HUES6 (cell line): ENCODE measurements around the gene UPF2.
A peak's percentile ranks its signal among the peaks of the same experiment; 100 is the strongest.

Experiments
- H3K27ac ChIP-seq: 2 replicates; pipeline ENCODE4 v1.7.0; 2013; ENCODE audit warnings: low read depth, mild to moderate bottlenecking, low read length, inconsistent platforms
- H3K27me3 ChIP-seq: 2 replicates; pipeline ENCODE4 v1.6.1; 2013; ENCODE audit warnings: low read length; ENCODE audit not compliant: control insufficient read depth, insufficient read depth
- H3K36me3 ChIP-seq: 2 replicates; pipeline ENCODE4 v1.6.1; 2013; ENCODE audit warnings: low read length; ENCODE audit not compliant: control insufficient read depth, insufficient read depth
- H3K4me1 ChIP-seq: 2 replicates; pipeline ENCODE4 v1.6.1; 2013; ENCODE audit warnings: low read length; ENCODE audit not compliant: control insufficient read depth, insufficient read depth
- H3K4me3 ChIP-seq: 2 replicates; pipeline ENCODE4 v1.5.1; 2013; ENCODE audit warnings: low read depth, low read length
- H3K9ac ChIP-seq: one replicate; pipeline ENCODE4 v1.6.1; 2013; ENCODE audit warnings: mild to moderate bottlenecking, low read length
- H3K9me3 ChIP-seq: 2 replicates; pipeline ENCODE4 v1.6.1; 2013; ENCODE audit warnings: low read depth, low read length; ENCODE audit not compliant: control insufficient read depth, insufficient read depth

The UPF2 gene

DNA sequence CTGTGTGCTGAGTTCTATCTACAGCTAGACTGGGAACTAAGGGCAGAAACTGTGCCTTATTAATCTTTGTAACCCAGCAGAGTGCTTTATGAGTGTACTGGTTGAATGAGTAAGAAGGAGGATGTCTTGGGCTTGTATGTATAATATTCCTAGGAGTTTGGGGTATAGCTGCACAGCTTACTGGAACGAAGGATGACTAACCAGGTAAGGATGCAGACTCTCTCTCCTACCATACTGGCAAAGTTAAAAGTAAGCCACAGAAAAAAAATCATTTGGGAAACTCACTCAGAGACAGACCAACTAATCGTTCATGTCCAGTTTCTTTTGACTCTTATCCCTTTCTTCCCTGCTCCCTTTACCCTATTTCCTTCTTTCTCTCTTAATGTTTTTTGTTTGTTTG lies 24.7 kb upstream of the UPF2 start:
- Histone ChIP-seq H3K4me1 (peaks cover 19% of the 10 kb centered on the region; the same call in 1 of the 2 replicates), H3K9me3 (no peaks in the 10 kb centered on the region), H3K27me3 (no peaks in the 10 kb centered on the region), H3K4me3 (no peak overlapping the region), H3K36me3 (no peaks in the 10 kb centered on the region), H3K9ac (no peak overlapping the region), H3K27ac (no peak overlapping the region)

- H3K4me3 ChIP-seq: no peak overlapping the region
- H3K4me1 ChIP-seq: peaks cover 10% of the 10 kb centered on the region; the same call in 1 of the 2 replicates
- H3K9me3 ChIP-seq: no peaks in the 10 kb centered on the region
- H3K9ac ChIP-seq: no peak overlapping the region
- no peaks in the 10 kb centered on the region for H3K27me3 ChIP-seq
- H3K36me3 ChIP-seq: no peaks in the 10 kb centered on the region
- H3K27ac ChIP-seq: no peak overlapping the region
Observed at GRCh38 chr10:12063483-12063818, 20.8 kb upstream of the UPF2 start.

GRCh38 chr10:12062754-12063482 lies 20.3 kb upstream of the UPF2 start:
- H3K36me3 ChIP-seq: no peaks in the 10 kb centered on the region
- no peaks in the 10 kb centered on the region for H3K9me3 ChIP-seq
- H3K27ac ChIP-seq: no peak overlapping the region
- no peaks in the 10 kb centered on the region for H3K27me3 ChIP-seq
- no peak overlapping the region for H3K9ac ChIP-seq
- H3K4me1 ChIP-seq: peaks cover 5% of the 10 kb centered on the region; the same call in 1 of the 2 replicates
- no peak overlapping the region for H3K4me3 ChIP-seq

DNA sequence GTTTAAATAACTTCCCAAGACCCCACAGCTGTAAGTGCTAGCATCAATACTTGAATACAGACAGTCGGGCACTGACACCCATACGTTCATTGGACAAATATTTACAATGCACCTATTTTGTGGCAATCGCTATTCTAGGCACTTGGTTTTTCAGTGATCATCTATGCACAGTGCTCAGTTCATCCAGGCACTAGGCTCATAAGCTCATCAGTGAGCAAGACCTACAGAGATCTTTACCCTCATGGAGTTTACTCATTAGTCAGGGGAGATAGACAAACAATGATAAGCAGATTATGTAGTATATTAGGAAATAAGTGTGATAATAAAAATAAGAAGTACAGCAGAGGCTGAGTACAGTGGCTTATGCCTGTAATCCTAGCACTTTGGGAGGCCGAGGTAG lies 18.5 kb upstream of the UPF2 start:
- Histone ChIP-seq H3K27ac (no peak overlapping the region), H3K36me3 (no peaks in the 10 kb centered on the region), H3K4me1 (peaks cover 5% of the 10 kb centered on the region; the same call in 1 of the 2 replicates), H3K27me3 (no peaks in the 10 kb centered on the region), H3K9me3 (no peaks in the 10 kb centered on the region), H3K4me3 (no peak overlapping the region), H3K9ac (no peak overlapping the region)

DNA sequence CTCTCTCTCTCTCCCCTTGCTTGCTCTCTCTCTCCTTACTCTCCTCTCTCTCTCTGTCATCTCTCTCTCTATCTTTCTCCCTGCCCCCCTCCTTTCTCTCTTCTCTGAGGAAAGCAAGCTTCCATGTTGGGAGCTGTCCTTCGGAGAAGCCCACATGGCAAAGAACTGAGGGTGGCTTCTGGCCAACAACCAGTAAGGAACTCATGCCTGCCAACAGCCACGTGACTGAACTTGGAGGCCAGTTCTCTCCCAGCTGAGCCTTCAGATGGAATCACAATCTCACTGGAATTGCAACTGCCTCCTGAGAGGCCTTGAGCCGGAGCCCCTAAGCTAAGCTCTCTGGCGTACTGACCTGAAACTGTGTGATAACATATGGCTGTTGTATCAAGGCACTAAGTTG lies 14.1 kb upstream of the UPF2 start:
- no peaks in the 10 kb centered on the region for H3K9me3 ChIP-seq
- no peaks in the 10 kb centered on the region for H3K36me3 ChIP-seq
- 0 out of 2 replicates have a peak, but pooled peaks cover 3% of the 10 kb centered on the region for H3K4me1 ChIP-seq

GRCh38 chr10:12055732-12056131 lies 13.1 kb upstream of the UPF2 start:
- Histone ChIP-seq H3K9me3 (no peaks in the 10 kb centered on the region), H3K27ac (no peak overlapping the region), H3K27me3 (no peaks in the 10 kb centered on the region), H3K4me3 (no peak overlapping the region), H3K4me1 (0 out of 2 replicates have a peak, but pooled peaks cover 3% of the 10 kb centered on the region), H3K36me3 (no peaks in the 10 kb centered on the region), H3K9ac (no peak overlapping the region)

More for the DNA sequence above, 14.1 kb upstream of the UPF2 start:
- Histone ChIP-seq H3K9ac (no peak overlapping the region), H3K27me3 (no peaks in the 10 kb centered on the region), H3K27ac (no peak overlapping the region), H3K4me3 (no peak overlapping the region)

- Histone ChIP-seq H3K36me3 (no peaks in the 10 kb centered on the region), H3K27ac (no peak overlapping the region), H3K4me3 (no peak overlapping the region), H3K27me3 (no peaks in the 10 kb centered on the region), H3K9me3 (no peaks in the 10 kb centered on the region), H3K9ac (no peak overlapping the region), H3K4me1 (0 out of 2 replicates have a peak, but pooled peaks cover 3% of the 10 kb centered on the region)
Observed at GRCh38 chr10:12051241-12051640, 8.6 kb upstream of the UPF2 start.

DNA sequence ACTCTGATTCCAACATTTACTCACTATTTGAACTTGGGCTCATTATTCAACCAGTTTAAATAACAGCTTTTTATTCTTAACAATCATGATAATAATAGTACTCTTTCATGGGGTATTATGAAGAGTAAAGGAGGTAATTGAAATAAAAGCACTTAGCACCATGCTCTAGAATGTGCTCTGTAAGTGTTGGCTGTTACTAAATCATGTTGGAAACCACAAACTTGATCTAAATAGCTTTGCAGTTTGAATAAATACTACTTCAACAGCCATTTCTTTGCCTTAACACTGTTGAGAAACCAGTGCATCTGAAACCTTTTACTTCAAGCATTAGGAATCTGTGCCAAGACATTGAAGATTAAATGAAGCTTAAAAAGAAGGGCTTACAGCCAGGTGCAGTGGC lies 7.9 kb upstream of the UPF2 start:
- Histone ChIP-seq H3K4me3 (no peak overlapping the region), H3K27me3 (no peaks in the 10 kb centered on the region), H3K9ac (no peak overlapping the region), H3K4me1 (0 out of 2 replicates have a peak, but pooled peaks cover 3% of the 10 kb centered on the region), H3K36me3 (no peaks in the 10 kb centered on the region), H3K9me3 (no peaks in the 10 kb centered on the region), H3K27ac (no peak overlapping the region)

DNA sequence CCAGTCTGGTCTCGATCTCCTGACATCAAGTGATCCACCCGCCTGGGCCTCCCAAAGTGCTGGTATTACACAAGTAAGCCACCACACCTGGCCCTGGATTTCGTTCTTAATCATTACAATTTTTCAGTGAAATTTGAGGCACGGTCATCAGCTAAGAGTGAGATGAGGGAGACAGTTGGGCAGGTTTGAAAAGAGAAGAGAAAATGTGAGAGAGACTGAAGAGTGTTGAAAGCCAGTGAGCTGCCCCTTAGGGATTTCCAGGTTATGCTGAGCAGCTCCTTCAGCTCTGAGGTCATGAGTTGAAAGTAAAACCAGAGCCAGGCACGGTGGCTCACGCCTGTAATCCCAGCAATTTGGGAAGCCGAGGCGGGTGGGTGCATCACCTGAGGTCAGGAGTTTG lies 5.9 kb upstream of the UPF2 start:
- Histone ChIP-seq H3K4me1 (peaks cover 3% of the 10 kb centered on the region), H3K36me3 (no peaks in the 10 kb centered on the region), H3K9me3 (no peaks in the 10 kb centered on the region), H3K4me3 (no peak overlapping the region), H3K9ac (no peak overlapping the region), H3K27me3 (no peaks in the 10 kb centered on the region), H3K27ac (no peak overlapping the region)

GRCh38 chr10:12045596-12045995 lies 3.0 kb upstream of the UPF2 start:
- H3K9me3 ChIP-seq: no peaks in the 10 kb centered on the region
- H3K4me1 ChIP-seq: peaks cover 15% of the 10 kb centered on the region

DNA sequence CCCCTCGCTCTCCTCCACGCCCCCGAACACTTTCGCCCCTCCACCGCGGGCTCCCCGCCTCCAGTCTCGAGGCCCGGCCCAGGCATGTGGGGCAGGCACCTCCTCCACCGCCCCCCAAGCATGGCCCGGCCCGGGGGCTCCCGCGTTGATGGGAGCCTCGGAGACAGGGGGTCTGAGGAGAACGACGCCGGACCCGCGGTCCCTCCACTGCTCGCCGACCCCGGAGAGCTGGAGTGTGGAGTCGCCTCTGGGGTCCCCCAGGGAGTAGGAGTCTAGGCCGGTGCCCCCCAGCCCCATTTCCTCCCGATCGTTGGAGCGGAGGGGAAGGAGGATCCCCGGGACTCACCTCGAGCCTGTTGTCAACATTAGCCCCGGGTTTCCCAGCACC lies 206 bp downstream of the UPF2 start:
- peak overlapping the region; percentile 97 for H3K4me3 ChIP-seq
- peak overlapping the region; percentile 100 for H3K27ac ChIP-seq
- peaks cover 15% of the 10 kb centered on the region for H3K4me1 ChIP-seq
- H3K27me3 ChIP-seq: no peaks in the 10 kb centered on the region
- H3K9me3 ChIP-seq: no peaks in the 10 kb centered on the region
- no peaks in the 10 kb centered on the region for H3K36me3 ChIP-seq
- peak overlapping the region; percentile 100 for H3K9ac ChIP-seq

More at GRCh38 chr10:12045596-12045995, 3.0 kb upstream of the UPF2 start:
- Histone ChIP-seq H3K27me3 (no peaks in the 10 kb centered on the region), H3K9ac (no peak overlapping the region), H3K27ac (no peak overlapping the region), H3K4me3 (no peak overlapping the region), H3K36me3 (no peaks in the 10 kb centered on the region)
